SK-N-SH (cell line): ENCODE results near the gene CELSR1. TPM values are rescaled to one million over a fixed set of nuclear protein-coding genes. Genes with fewer than 3 reads are reported as not detected.

Experiments
- CTCF ChIA-PET: fragments of 300-600, 350-600 bp; formaldehyde crosslinking; extraction: SDS; loops from one replicate; lab custom pipeline; 2021; lab: Yijun Ruan, JAX
- POLR2A ChIA-PET: fragments of 350-600 bp; sonication (Branson Sonifier 250); formaldehyde crosslinking; extraction: SDS; loops from one replicate; lab custom pipeline; 2020; ENCODE audit warnings: antibody characterized with exemption, inconsistent platforms; lab: Yijun Ruan, JAX
- DNase-seq: peaks from one replicate; pipeline ENCODE4 v3.0.0; 2012
- H2AFZ ChIP-seq: fragments of 200-600 bp; sonication (generic); 2 replicates; pipeline ENCODE4 v1.8.1; 2016; ENCODE audit warnings: antibody characterized with exemption, mild to moderate bottlenecking, low read depth
- H3F3A ChIP-seq: fragments of 200-600 bp; sonication (generic); replicated peaks from 2 replicates; pipeline ENCODE3; 2016; ENCODE audit warnings: antibody characterized with exemption, mild to moderate bottlenecking; ENCODE audit not compliant: insufficient read depth
- H3K27ac ChIP-seq, 2 experiments: fragments of 200-500 bp in 1 of 2; fragments of 200-600 bp in 1 of 2; sonication (Bioruptor generic) in 1 of 2; sonication (generic), shearing (Covaris generic) in 1 of 2; 2 replicates each; pipeline versions ENCODE4 v1.5.1 to v1.6.1; 2014 to 2016; ENCODE audit warnings: low read depth in 2 of 2, inconsistent platforms in 1 of 2, low read length in 1 of 2, mild to moderate bottlenecking in 1 of 2, mixed read lengths in 1 of 2
- H3K27me3 ChIP-seq: fragments of 200-600 bp; sonication (generic), shearing (Covaris generic); 2 replicates; pipeline ENCODE4 v1.6.1; 2016; ENCODE audit warnings: mixed run types; ENCODE audit not compliant: insufficient read depth
- H3K36me3 ChIP-seq, 2 experiments: fragments of 200-500 bp in 1 of 2; fragments of 200-600 bp in 1 of 2; sonication (Bioruptor generic) in 1 of 2; sonication (generic) in 1 of 2; replicated peaks in 1 of 2; 2 replicates each; pipeline versions ENCODE3 to v1.5.1; 2014 to 2016; ENCODE audit warnings: low read length in 1 of 2, mild to moderate bottlenecking in 1 of 2; ENCODE audit not compliant: insufficient read depth in 2 of 2, control insufficient read depth in 1 of 2
- H3K4me1 ChIP-seq, 2 experiments: fragments of 200-500 bp in 1 of 2; fragments of 200-600 bp in 1 of 2; sonication (Bioruptor generic) in 1 of 2; sonication (generic), shearing (Covaris generic) in 1 of 2; 2 replicates each; pipeline versions ENCODE4 v1.5.1 to v1.6.1; 2014 to 2016; ENCODE audit warnings: low read depth in 1 of 2, low read length in 1 of 2, mixed run types in 1 of 2; ENCODE audit not compliant: insufficient read depth in 2 of 2, control insufficient read depth in 1 of 2
- H3K4me2 ChIP-seq: fragments of 200-600 bp; sonication (generic), shearing (Covaris generic); 2 replicates; pipeline ENCODE4 v1.6.1; 2017; ENCODE audit warnings: mixed run types
- H3K4me3 ChIP-seq, 2 experiments: fragments of 200-500 bp in 1 of 2; fragments of 200-600 bp in 1 of 2; sonication (Bioruptor generic) in 1 of 2; sonication (generic), shearing (Covaris generic) in 1 of 2; 2 replicates each; pipeline versions ENCODE4 v1.5.1 to v1.8.1; 2014 to 2016; ENCODE audit warnings: low read depth in 2 of 2, inconsistent platforms in 1 of 2, low read length in 1 of 2, mild to moderate bottlenecking in 1 of 2, mixed read lengths in 1 of 2, moderate library complexity in 1 of 2
- H3K79me2 ChIP-seq: fragments of 200-600 bp; sonication (generic); 2 replicates; pipeline ENCODE4 v1.8.1; 2017; ENCODE audit warnings: mild to moderate bottlenecking; ENCODE audit not compliant: insufficient read depth
- H3K9ac ChIP-seq: fragments of 200-600 bp; sonication (generic); 2 replicates; pipeline ENCODE4 v1.6.1; 2017; ENCODE audit warnings: mixed run types
- H3K9me2 ChIP-seq: fragments of 200-600 bp; sonication (generic); 2 replicates; pipeline ENCODE4 v1.6.1; 2017; ENCODE audit warnings: mixed run types
- H3K9me3 ChIP-seq: fragments of 200-600 bp; sonication (generic); 2 replicates; pipeline ENCODE4 v1.6.1; 2017; ENCODE audit warnings: mixed run types, mild to moderate bottlenecking, moderate library complexity
- H4K20me1 ChIP-seq: fragments of 200-600 bp; sonication (generic); 2 replicates; pipeline ENCODE4 v1.6.1; 2017; ENCODE audit warnings: mild to moderate bottlenecking, mixed run types; ENCODE audit not compliant: insufficient read depth
- CTCF ChIP-seq: fragments of 200-600 bp; sonication (generic); IDR thresholded peaks from 2 replicates; pipeline ENCODE4 v1.6.1; 2017; ENCODE audit warnings: antibody characterized with exemption, mild to moderate bottlenecking, moderate library complexity
- EP300 ChIP-seq, 2 experiments: IDR thresholded peaks; 2 replicates each; pipeline versions ENCODE4 v1.4.0 to v1.6.1; 2012; ENCODE audit warnings: borderline replicate concordance in 1 of 2, low read depth in 1 of 2, low read length in 1 of 2
- EZH2phosphoT487 ChIP-seq: fragments of 200-600 bp; sonication (generic); IDR thresholded peaks from 2 replicates; pipeline ENCODE4 v1.6.1; 2017; ENCODE audit warnings: low read depth, mixed run types, mild to moderate bottlenecking, antibody characterized with exemption, moderate library complexity, borderline replicate concordance
- FOSL2 ChIP-seq: IDR thresholded peaks from 2 replicates; pipeline ENCODE4 v1.4.0; 2012; ENCODE audit warnings: low read depth, mild to moderate bottlenecking, moderate library complexity, borderline replicate concordance
- FOXM1 ChIP-seq: IDR thresholded peaks from 2 replicates; pipeline ENCODE4 v1.4.0; 2012; ENCODE audit warnings: low read depth, mild to moderate bottlenecking
- JUND ChIP-seq: IDR thresholded peaks from 2 replicates; pipeline ENCODE4 v1.4.0; 2012
- MAX ChIP-seq: IDR thresholded peaks from 2 replicates; pipeline ENCODE4 v1.4.0; 2012; ENCODE audit warnings: low read depth
- NRF1 ChIP-seq: IDR thresholded peaks from 2 replicates; pipeline ENCODE4 v1.6.1; 2012; ENCODE audit warnings: low read depth, mild to moderate bottlenecking, low read length
- RAD21 ChIP-seq: IDR thresholded peaks from 2 replicates; pipeline ENCODE4 v1.6.1; 2012; ENCODE audit warnings: mild to moderate bottlenecking, low read length
- RCOR1 ChIP-seq: fragments of 150-350 bp; IDR thresholded peaks from 2 replicates; pipeline ENCODE4 v1.6.1; 2017; ENCODE audit warnings: antibody characterized with exemption, low read length
- RXRA ChIP-seq: IDR thresholded peaks from 2 replicates; pipeline ENCODE4 v1.4.0; 2012; ENCODE audit warnings: low read depth, mild to moderate bottlenecking, borderline replicate concordance
- SIN3A ChIP-seq: IDR thresholded peaks from 2 replicates; pipeline ENCODE4 v1.6.1; 2012; ENCODE audit warnings: low read depth, mild to moderate bottlenecking, low read length, moderate library complexity, borderline replicate concordance
- TAF1 ChIP-seq: IDR thresholded peaks from 2 replicates; pipeline ENCODE4 v1.6.1; 2012; ENCODE audit warnings: low read depth, mild to moderate bottlenecking, low read length, moderate library complexity, borderline replicate concordance
- TCF12 ChIP-seq: IDR thresholded peaks from 2 replicates; pipeline ENCODE4 v1.4.0; 2012
- USF2 ChIP-seq: fragments of 150-350 bp; IDR thresholded peaks from 2 replicates; pipeline ENCODE4 v1.6.1; 2017; ENCODE audit warnings: antibody characterized with exemption, low read length, low read depth, borderline replicate concordance
- YY1 ChIP-seq: IDR thresholded peaks from 2 replicates; pipeline ENCODE4 v1.4.0; 2012; ENCODE audit warnings: low read depth, mild to moderate bottlenecking
- WGBS: methylation state at CpG from one replicate; pipeline ENCODE4 v1.1.6; 2017; ENCODE audit warnings: low lambda C conversion rate; 5-methylcytosine and 5-hydroxymethylcytosine counted together
- polyA plus RNA-seq, 3 experiments: library from polyadenylated mRNA; depleted of rRNA; stranded (reverse); fragments of >200 nt; gene quantifications; 2 replicates each; pipeline ENCODE4 v1.2.3, GENCODE V29; 2012
- TF ChIP-seq, protein P1 (sequence below): fragments of 150-350 bp; IDR thresholded peaks from 2 replicates; pipeline ENCODE4 v1.6.1; 2016; ENCODE audit warnings: mild to moderate bottlenecking, low read depth, low read length

Gene CELSR1
- polyA plus RNA-seq, 1 of the 3 experiments (the other 2 are of a cell fraction), result 5.0 TPM

DNA sequence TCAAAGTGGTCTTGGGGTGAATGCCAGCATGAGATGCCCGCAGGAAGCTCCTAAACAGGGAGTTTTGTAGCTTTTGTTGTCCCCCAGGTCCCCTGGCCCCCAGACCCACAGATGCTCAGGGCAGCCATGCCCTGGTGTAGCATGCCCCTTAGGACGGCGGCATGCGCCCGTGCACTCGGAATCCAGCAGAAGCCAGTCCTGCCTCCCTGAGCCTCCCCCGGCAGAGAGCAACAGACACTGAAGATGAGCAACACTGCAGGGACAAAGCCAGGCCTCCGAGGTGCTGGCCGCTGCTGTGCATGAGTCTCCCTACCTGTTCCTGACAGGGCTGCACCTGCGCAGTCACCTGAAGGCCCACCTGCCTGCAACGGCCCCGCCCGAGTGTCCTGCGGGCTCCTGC lies 142.8 kb downstream of the CELSR1 start:
- Histone ChIP-seq H3K27ac (no peak overlapping the region), H3K4me2 (no peak overlapping the region), H3K9ac (no peak overlapping the region), H3K4me3 (no peak overlapping the region), H2AFZ (no peak overlapping the region), H3K27me3 (no peaks in the 10 kb centered on the region), H3K36me3 (no peaks in the 10 kb centered on the region), H3K79me2 (no peaks in the 10 kb centered on the region), H3K9me2 (no peaks in the 10 kb centered on the region), H3K9me3 (no peaks in the 10 kb centered on the region), H4K20me1 (no peaks in the 10 kb centered on the region), H3K4me1 (no peaks in the 10 kb centered on the region; a peak in 1 of 4 replicates), H3F3A (no peaks in the 10 kb centered on the region)
- TF ChIP-seq RAD21 (no peak), FOXM1 (no peak), YY1 (no peak), JUND (no peak), TAF1 (no peak), RXRA (no peak), MAX (no peak), TCF12 (no peak), SIN3A (no peak), EP300 (IDR thresholded peaks at IDR 0.05; ENCODE audit: borderline replicate concordance in 1 of 2, low read depth in 1 of 2, low read length in 1 of 2) (no peak), FOSL2 (no peak), RCOR1 (no peak), EZH2phosphoT487 (no peak), USF2 (no peak), NRF1 (no peak), CTCF (no peak)
- TF ChIP-seq, protein P1, sequence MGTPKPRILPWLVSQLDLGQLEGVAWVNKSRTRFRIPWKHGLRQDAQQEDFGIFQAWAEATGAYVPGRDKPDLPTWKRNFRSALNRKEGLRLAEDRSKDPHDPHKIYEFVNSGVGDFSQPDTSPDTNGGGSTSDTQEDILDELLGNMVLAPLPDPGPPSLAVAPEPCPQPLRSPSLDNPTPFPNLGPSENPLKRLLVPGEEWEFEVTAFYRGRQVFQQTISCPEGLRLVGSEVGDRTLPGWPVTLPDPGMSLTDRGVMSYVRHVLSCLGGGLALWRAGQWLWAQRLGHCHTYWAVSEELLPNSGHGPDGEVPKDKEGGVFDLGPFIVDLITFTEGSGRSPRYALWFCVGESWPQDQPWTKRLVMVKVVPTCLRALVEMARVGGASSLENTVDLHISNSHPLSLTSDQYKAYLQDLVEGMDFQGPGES, result no peak
- DNase-seq, result no peak
- CTCF ChIA-PET, result no interaction called here
- POLR2A ChIA-PET, result no interaction called here
- WGBS, result 79% methylated on average over 3 of the region's 14 CpGs
